WTC11 (cell line): Measurements from ENCODE around the gene AKAP6. TPM values are rescaled to one million over a fixed set of nuclear protein-coding genes. Genes with fewer than 3 reads are reported as not detected.

Source experiments
- ATAC-seq: fragments of 200-7000 bp; cut with Tn5 transposase; 2 replicates; pipeline ENCODE4 v1.10.0; 2021; ENCODE audit warnings: mild to moderate bottlenecking, moderate library complexity
- CTCF ChIA-PET: fragments of 300-600 bp; sonication (Branson Sonifier 250); formaldehyde crosslinking; loops from one replicate; lab custom pipeline; 2021; ENCODE audit warnings: antibody characterized with exemption; lab: Charles Lee
- POLR2A ChIA-PET: fragments of 350-600 bp; sonication (Branson Sonifier 250); formaldehyde crosslinking; loops from one replicate; lab custom pipeline; 2021; ENCODE audit warnings: antibody characterized with exemption; lab: Charles Lee
- DNase-seq: peaks from one replicate; pipeline ENCODE4 v3.0.0; 2021; ENCODE audit warnings: low spot score
- H3K27ac Mint-ChIP-seq: 2 replicates; pipeline ENCODE4 v1.8.0; 2021; ENCODE audit warnings: mixed read lengths
- H3K27me3 Mint-ChIP-seq: 2 replicates; pipeline ENCODE4 v1.8.0; 2021; ENCODE audit warnings: low read depth, mild to moderate bottlenecking, moderate library complexity, mixed read lengths
- H3K36me3 Mint-ChIP-seq: 2 replicates; pipeline ENCODE4 v1.8.0; 2021; ENCODE audit warnings: mixed read lengths
- H3K4me1 Mint-ChIP-seq: 2 replicates; pipeline ENCODE4 v1.8.0; 2022; ENCODE audit warnings: mixed read lengths
- H3K4me3 Mint-ChIP-seq: 2 replicates; pipeline ENCODE4 v1.8.0; 2021; ENCODE audit warnings: mild to moderate bottlenecking, moderate library complexity, mixed read lengths
- H3K9me3 Mint-ChIP-seq: 2 replicates; pipeline ENCODE4 v1.8.0; 2021; ENCODE audit warnings: mixed read lengths
- GRHL2 ChIP-seq: fragments of 250-450 bp; sonication (Bioruptor Pico); IDR thresholded peaks from 2 replicates; pipeline ENCODE4 v1.8.0; 2022; ENCODE audit warnings: mild to moderate bottlenecking, moderate library complexity; ENCODE audit not compliant: insufficient replicate concordance, severe bottlenecking
- OVOL2 ChIP-seq: fragments of 250-450 bp; sonication (Bioruptor Pico); IDR thresholded peaks from 2 replicates; pipeline ENCODE4 v1.9.0; 2021; ENCODE audit warnings: mild to moderate bottlenecking, borderline replicate concordance
- PRDM15 ChIP-seq: sonication (generic); formaldehyde crosslinking; IDR thresholded peaks from 2 replicates; pipeline ENCODE4 v1.8.0; 2022; ENCODE audit warnings: missing genetic modification reagents
- PRRX2 ChIP-seq: fragments of 250-450 bp; sonication (Bioruptor Pico); IDR thresholded peaks from 2 replicates; pipeline ENCODE4 v1.8.0; 2021; ENCODE audit warnings: mild to moderate bottlenecking
- SMAD3 ChIP-seq: sonication (generic); formaldehyde crosslinking; IDR thresholded peaks from 2 replicates; pipeline ENCODE4 v1.8.0; 2022; ENCODE audit warnings: missing genetic modification reagents, mild to moderate bottlenecking, borderline replicate concordance
- STAT6 ChIP-seq: sonication (generic); formaldehyde crosslinking; conservative IDR thresholded peaks from 2 replicates; pipeline ENCODE4 v1.8.1; 2023; ENCODE audit warnings: mild to moderate bottlenecking, low read depth, missing genetic modification reagents, moderate library complexity
- ZNF232 ChIP-seq: sonication (generic); formaldehyde crosslinking; IDR thresholded peaks from 2 replicates; pipeline ENCODE4 v1.8.0; 2022; ENCODE audit warnings: mild to moderate bottlenecking, missing genetic modification reagents
- ZNF423 ChIP-seq: fragments of 250-450 bp; sonication (Bioruptor Pico); IDR thresholded peaks from 2 replicates; pipeline ENCODE4 v2.1.2; 2022; ENCODE audit warnings: mild to moderate bottlenecking, moderate library complexity
- ZSCAN18 ChIP-seq: fragments of 250-450 bp; sonication (Bioruptor Pico); IDR thresholded peaks from 2 replicates; pipeline ENCODE4 v2.1.2; 2022; ENCODE audit warnings: mild to moderate bottlenecking, moderate library complexity
- total RNA-seq: library from RNA; stranded (reverse); gene quantifications from 3 replicates; pipeline ENCODE4 v1.2.3, GENCODE V29; 2021
- TF ChIP-seq, protein P1 (sequence below): sonication (generic); formaldehyde crosslinking; IDR thresholded peaks from 2 replicates; pipeline ENCODE4 v1.8.1; 2023; ENCODE audit warnings: mild to moderate bottlenecking, moderate library complexity, missing genetic modification reagents
- TF ChIP-seq, protein P2 (sequence below): sonication (generic); formaldehyde crosslinking; IDR thresholded peaks from 2 replicates; pipeline ENCODE4 v1.8.1; 2022; ENCODE audit warnings: mild to moderate bottlenecking, moderate library complexity, missing genetic modification reagents

Gene AKAP6
- total RNA-seq, 1 experiment from 2014 or later: 0.63 TPM

GRCh38 chr14:32754209-32754608 is 425.1 kb downstream of the AKAP6 start (continued):
- TF ChIP-seq ZSCAN18: no peak
- TF ChIP-seq, protein P1, sequence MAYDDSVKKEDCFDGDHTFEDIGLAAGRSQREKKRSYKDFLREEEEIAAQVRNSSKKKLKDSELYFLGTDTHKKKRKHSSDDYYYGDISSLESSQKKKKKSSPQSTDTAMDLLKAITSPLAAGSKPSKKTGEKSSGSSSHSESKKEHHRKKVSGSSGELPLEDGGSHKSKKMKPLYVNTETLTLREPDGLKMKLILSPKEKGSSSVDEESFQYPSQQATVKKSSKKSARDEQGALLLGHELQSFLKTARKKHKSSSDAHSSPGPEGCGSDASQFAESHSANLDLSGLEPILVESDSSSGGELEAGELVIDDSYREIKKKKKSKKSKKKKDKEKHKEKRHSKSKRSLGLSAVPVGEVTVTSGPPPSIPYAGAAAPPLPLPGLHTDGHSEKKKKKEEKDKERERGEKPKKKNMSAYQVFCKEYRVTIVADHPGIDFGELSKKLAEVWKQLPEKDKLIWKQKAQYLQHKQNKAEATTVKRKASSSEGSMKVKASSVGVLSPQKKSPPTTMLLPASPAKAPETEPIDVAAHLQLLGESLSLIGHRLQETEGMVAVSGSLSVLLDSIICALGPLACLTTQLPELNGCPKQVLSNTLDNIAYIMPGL (CRISPR knock-in tag): no peak
- TF ChIP-seq OVOL2 (CRISPR knock-in tag): no peak
- no peak for TF ChIP-seq ZNF232 (CRISPR knock-in tag)
- TF ChIP-seq, protein P2, sequence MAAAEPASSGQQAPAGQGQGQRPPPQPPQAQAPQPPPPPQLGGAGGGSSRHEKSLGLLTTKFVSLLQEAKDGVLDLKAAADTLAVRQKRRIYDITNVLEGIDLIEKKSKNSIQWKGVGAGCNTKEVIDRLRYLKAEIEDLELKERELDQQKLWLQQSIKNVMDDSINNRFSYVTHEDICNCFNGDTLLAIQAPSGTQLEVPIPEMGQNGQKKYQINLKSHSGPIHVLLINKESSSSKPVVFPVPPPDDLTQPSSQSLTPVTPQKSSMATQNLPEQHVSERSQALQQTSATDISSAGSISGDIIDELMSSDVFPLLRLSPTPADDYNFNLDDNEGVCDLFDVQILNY (CRISPR knock-in tag): no peak

DNA sequence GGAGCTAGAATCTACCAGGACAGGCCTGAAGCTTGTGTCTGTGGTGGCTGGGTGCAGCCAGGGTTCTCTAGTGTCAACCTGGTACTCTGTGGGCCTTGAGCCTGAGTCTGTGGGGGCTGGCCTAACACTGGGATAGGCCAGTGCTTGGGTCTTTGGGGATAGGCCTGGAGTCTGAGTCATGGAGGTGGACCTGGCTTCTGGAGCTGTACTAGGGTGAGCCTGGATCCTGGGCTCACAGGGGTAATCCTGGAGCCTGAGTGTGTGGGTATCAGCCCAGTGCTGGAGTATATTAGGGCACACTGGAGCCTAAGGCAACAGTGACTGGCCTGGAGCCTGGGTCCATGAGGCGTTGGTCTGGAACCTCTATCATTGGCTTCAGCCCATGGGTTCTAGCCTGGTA is 427.1 kb downstream of the AKAP6 start:
- no peaks in the 10 kb centered on the region; the same call in 1 of the 2 replicates for H3K27me3 Mint-ChIP-seq
- TF ChIP-seq PRDM15 (CRISPR knock-in tag) (no peak), ZNF423 (no peak), ZSCAN18 (no peak), GRHL2 (CRISPR knock-in tag) (no peak), PRRX2 (CRISPR knock-in tag) (no peak), STAT6 (CRISPR knock-in tag) (no peak), SMAD3 (CRISPR knock-in tag) (no peak)
- TF ChIP-seq, all 79 proteins: peak for 0
- no peak for DNase-seq
- Mint-ChIP-seq H3K27ac (no peak overlapping the region), H3K9me3 (peaks cover 24% of the 10 kb centered on the region), H3K4me3 (no peak overlapping the region), H3K36me3 (peaks cover 13% of the 10 kb centered on the region), H3K4me1 (no peaks in the 10 kb centered on the region)
- ChIA-PET CTCF (no interaction called here), POLR2A (no interaction called here)
- no peak for ATAC-seq
